Heart left ventricle (tissue), 16 donors: ENCODE results near the gene C10orf53. TPM values are rescaled to one million over a fixed set of nuclear protein-coding genes. Genes with fewer than 3 reads are reported as not detected.

Experiments used
- ATAC-seq, 4 donors: fragments of 200-7000 bp; cut with Tn5 transposase; one replicate each; pipeline ENCODE4 v1.9.1; 2020 to 2022; ENCODE audit warnings: moderate library complexity in 4 of 4, mild to moderate bottlenecking in 3 of 4, moderate number of reproducible peaks in 1 of 4
- DNase-seq, 5 donors: peaks; one replicate each; pipeline ENCODE4 v3.0.0-alpha.2; 2020
- H3K27ac ChIP-seq, 12 donors: fragments of 200-600 bp; sonication (generic) in 4 of 12; one replicate each; pipeline versions ENCODE4 v1.5.0 to v1.8.0; 2016 to 2022; ENCODE audit warnings: mild to moderate bottlenecking in 2 of 12
- H3K27me3 ChIP-seq, 9 donors: fragments of 200-600 bp; sonication (generic) in 2 of 9; one replicate each; pipeline versions ENCODE4 v1.5.1 to v1.8.0; 2016 to 2022; ENCODE audit warnings: mild to moderate bottlenecking in 3 of 9
- H3K36me3 ChIP-seq, 9 donors: fragments of 200-600 bp; sonication (generic) in 2 of 9; one replicate each; pipeline versions ENCODE4 v1.5.0 to v1.8.0; 2018 to 2022; ENCODE audit warnings: mild to moderate bottlenecking in 2 of 9
- H3K4me1 ChIP-seq, 12 donors: fragments of 200-600 bp; sonication (generic) in 4 of 12; one replicate each; pipeline versions ENCODE4 v1.5.0 to v1.8.0; 2016 to 2022; ENCODE audit warnings: mild to moderate bottlenecking in 3 of 12
- H3K4me3 ChIP-seq, 12 donors: fragments of 200-600 bp; sonication (generic) in 4 of 12; one replicate each; pipeline versions ENCODE4 v1.5.0 to v1.8.0; 2017 to 2022; ENCODE audit warnings: mild to moderate bottlenecking in 9 of 12, moderate library complexity in 4 of 12
- H3K9me3 ChIP-seq, 12 donors: fragments of 200-600 bp; sonication (generic) in 4 of 12; one replicate each; pipeline versions ENCODE4 v1.5.0 to v1.8.0; 2016 to 2022; ENCODE audit warnings: mild to moderate bottlenecking in 1 of 12
- CTCF ChIP-seq, 12 donors: fragments of 200-600 bp; sonication (generic) in 4 of 12; IDR thresholded peaks; one replicate each; pipeline versions ENCODE4 v1.5.0 to v1.8.0; 2018 to 2022; ENCODE audit warnings: antibody characterized with exemption in 12 of 12, mild to moderate bottlenecking in 5 of 12
- POLR2A ChIP-seq, 2 donors: fragments of 450-650 bp; IDR thresholded peaks; one replicate each; pipeline ENCODE4 v1.6.1; 2017; ENCODE audit warnings: antibody characterized with exemption in 2 of 2, mild to moderate bottlenecking in 2 of 2, moderate library complexity in 2 of 2
- WGBS, 4 donors: extraction: QIAGEN DNeasy Blood & Tissue Kit in 2 of 4; methylation state at CpG; one replicate each; pipeline versions ENCODE4 v1.1.5 to v1.1.7; 2013 to 2018; 5-methylcytosine and 5-hydroxymethylcytosine counted together
- intact Hi-C, 10 donors: fragments of 100-400 bp; cut with DNase I; formaldehyde crosslinking; loops; one replicate each; pipeline versions ENCODE4 v1.11.1 to v1.14.2; 2022
- polyA plus RNA-seq, 2 donors: library from polyadenylated mRNA; stranded (reverse); fragments of 200-250 nt; gene quantifications; one replicate each; pipeline ENCODE4 v1.2.3, GENCODE V29; 2013
- total RNA-seq, 9 donors: library from RNA; depleted of rRNA in 2 of 9; stranded (reverse); fragments of >200 nt in 2 of 9; fragmentation: NEBNext Ultra II Directional in 3 of 9; extraction: Animal tissue kit (Norgen Biotek cat#: 25700) in 3 of 9; gene quantifications; one replicate each; pipeline versions ENCODE4 v1.1.0 to v1.2.4, GENCODE V29; 2016 to 2023
- donor health status: ischemic (EF 13 %, LVEDD 7.1; RV severe dilation, severe dysfunction).
- donor health status: healthy with polysubstance abuse.
- donor health status: DM: no; HTN: yes; CAD: no.
- donor health status: DM: no; HTN: no; CAD: no.
- donor health status: ischemic (EF 25% LVEDD 6.9; RV normal size, moderate dysfunction).
- donor health status: ischemic (EF 25% LVEDD 5.7; RV mildly dilated, moderate dysfunction).
- donor health status: healthy.
- donor health status: DM: yes; HTN: yes; CAD: no.
- donor health status: ischemic (EF 35%, LVEDD 5.7; RV mildly dilated, moderate dysfunction).
- donor health status: nonischemic (EF 11% LVEDD 7.7; RV severe dilation, severe dysfunction).
- donor health status: DM: yes; HTN: yes; CAD: no.
- donor health status: PGD.
- donor health status: ischemic (EF 29% LVEDD 5.4; RV normal size, mild dysfunction).
- donor health status: nonischemic (EF 23%, LVEDD 6.1; RV moderate dilation, normal function).

The C10orf53 gene
- total and polyA plus RNA-seq, 11 donors = not detected

GRCh38 chr10:49733866-49734265, 54.4 kb downstream of the C10orf53 start:
- no peaks in the 10 kb centered on the region for H3K36me3 ChIP-seq
- TF ChIP-seq POLR2A (IDR thresholded peaks at IDR 0.05) = no peak
- TF ChIP-seq CTCF (IDR thresholded peaks at IDR 0.05) = no peak
- intact Hi-C loops = no loop called here
- H3K27ac ChIP-seq = no peak overlapping the region
- H3K4me1 ChIP-seq = no peaks in the 10 kb centered on the region
- 68 to 85% (median 74%) methylated on average over 7 of the region's 7 CpGs for whole genome bisulfite sequencing, 4 donors
- no peak for ATAC-seq
- no peak for DNase-seq
- H3K4me3 ChIP-seq = no peak overlapping the region
- H3K9me3 ChIP-seq = peaks cover 0 to under 1% (median 0%) of the 10 kb centered on the region in 12 donors
- no peaks in the 10 kb centered on the region for H3K27me3 ChIP-seq

GRCh38 chr10:49734676-49735075, 55.2 kb downstream of the C10orf53 start:
- Histone ChIP-seq H3K36me3 (no peaks in the 10 kb centered on the region), H3K9me3 (no peaks in the 10 kb centered on the region), H3K27me3 (no peaks in the 10 kb centered on the region), H3K4me1 (no peaks in the 10 kb centered on the region), H3K27ac (no peak overlapping the region), H3K4me3 (no peak overlapping the region)
- DNase-seq = no peak
- TF ChIP-seq POLR2A (IDR thresholded peaks at IDR 0.05) = no peak
- no peak for TF ChIP-seq CTCF (IDR thresholded peaks at IDR 0.05)
- WGBS, 4 donors = 68 to 81% (median 75%) methylated on average over 10 of the region's 10 CpGs
- intact Hi-C loops = no loop called here
- ATAC-seq = no peak

- no peak for ATAC-seq
- 61 to 68% (median 64%) methylated on average over 6 to 11 of the region's 11 CpGs for WGBS, 4 donors
Observed at GRCh38 chr10:49735161-49735560, 55.7 kb downstream of the C10orf53 start.

GRCh38 chr10:49735848-49736563, 56.6 kb downstream of the C10orf53 start:
- H3K27ac ChIP-seq = no peak overlapping the region
- H3K4me1 ChIP-seq = no peaks in the 10 kb centered on the region
- WGBS, 4 donors = 90 to 93% (median 93%) methylated on average over 20 to 23 of the region's 23 CpGs
- no peaks in the 10 kb centered on the region for H3K9me3 ChIP-seq
- TF ChIP-seq CTCF (IDR thresholded peaks at IDR 0.05) (no peak), POLR2A (IDR thresholded peaks at IDR 0.05) (no peak)
- DNase-seq = no peak
- intact Hi-C loops = no loop called here
- no peaks in the 10 kb centered on the region for H3K27me3 ChIP-seq
- H3K36me3 ChIP-seq = no peaks in the 10 kb centered on the region
- no peak for ATAC-seq
- no peak overlapping the region for H3K4me3 ChIP-seq

More at GRCh38 chr10:49735161-49735560, 55.7 kb downstream of the C10orf53 start:
- intact Hi-C loops = no loop called here
- Histone ChIP-seq H3K4me3 (no peak overlapping the region), H3K27ac (no peak overlapping the region), H3K27me3 (no peaks in the 10 kb centered on the region), H3K4me1 (no peaks in the 10 kb centered on the region), H3K9me3 (no peaks in the 10 kb centered on the region), H3K36me3 (no peaks in the 10 kb centered on the region)
- TF ChIP-seq CTCF (IDR thresholded peaks at IDR 0.05) (no peak), POLR2A (IDR thresholded peaks at IDR 0.05) (no peak)
- no peak for DNase-seq
